Measurements from ENCODE around the gene DNAJB8.

DNAJB8 gene

GRCh38 chr3:128424508-128425069 is 42.1 kb downstream of the DNAJB8 start:
- DNase-seq = no peak

DNA sequence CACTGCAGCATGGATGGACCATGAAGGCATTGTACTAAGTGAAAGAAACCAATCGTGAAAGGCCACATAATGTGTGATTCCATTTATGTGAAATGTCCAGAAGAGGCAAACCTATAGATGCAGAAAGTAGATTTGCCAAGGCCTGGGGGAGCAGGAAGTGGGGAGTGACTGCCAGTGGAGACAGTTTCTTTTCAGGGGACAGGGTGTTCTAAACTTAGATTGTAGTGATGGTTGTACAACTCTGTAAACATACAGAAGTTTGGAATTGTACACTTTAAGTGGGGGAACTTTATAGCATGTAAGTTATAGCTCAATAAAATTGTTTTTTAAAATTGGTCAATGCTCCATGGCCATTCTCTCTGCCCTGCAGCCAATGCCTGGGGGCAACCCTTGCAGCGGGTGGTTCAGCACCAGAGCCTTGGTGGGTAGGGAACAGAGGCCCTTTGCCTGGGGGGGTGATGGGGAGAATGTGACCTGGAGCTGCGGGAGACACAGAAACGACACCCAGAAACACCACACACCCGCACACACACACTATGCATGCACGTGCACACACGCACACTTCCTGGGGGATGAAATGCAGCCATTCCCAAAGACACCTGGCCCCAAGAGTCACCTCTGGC is 43.1 kb downstream of the DNAJB8 start:
- DNase-seq = no peak

- DNase-seq = no peak
These were observed 43.7 kb downstream of the DNAJB8 start for GRCh38 chr3:128422762-128423524.

DNA sequence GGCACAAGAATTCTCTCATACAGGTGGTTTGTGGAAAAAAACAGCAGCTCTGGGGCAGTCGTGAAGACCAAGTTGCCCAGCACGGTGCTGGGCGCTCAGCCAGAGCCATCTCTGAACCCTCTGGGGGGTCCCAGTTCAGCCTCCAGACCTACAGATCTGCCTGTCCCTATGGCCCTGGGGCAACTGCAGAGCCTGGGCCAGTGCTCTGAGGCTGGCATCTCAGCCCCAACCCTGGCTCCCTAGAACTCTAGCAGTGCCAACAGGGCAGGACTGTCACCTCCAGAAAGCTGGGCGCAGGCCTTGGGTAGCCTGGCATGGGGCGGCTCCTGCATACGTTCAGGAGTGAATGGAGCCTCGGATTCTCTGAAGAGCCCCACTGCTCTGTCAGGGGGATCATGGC is 44.7 kb downstream of the DNAJB8 start:
- no peak for DNase-seq

DNA sequence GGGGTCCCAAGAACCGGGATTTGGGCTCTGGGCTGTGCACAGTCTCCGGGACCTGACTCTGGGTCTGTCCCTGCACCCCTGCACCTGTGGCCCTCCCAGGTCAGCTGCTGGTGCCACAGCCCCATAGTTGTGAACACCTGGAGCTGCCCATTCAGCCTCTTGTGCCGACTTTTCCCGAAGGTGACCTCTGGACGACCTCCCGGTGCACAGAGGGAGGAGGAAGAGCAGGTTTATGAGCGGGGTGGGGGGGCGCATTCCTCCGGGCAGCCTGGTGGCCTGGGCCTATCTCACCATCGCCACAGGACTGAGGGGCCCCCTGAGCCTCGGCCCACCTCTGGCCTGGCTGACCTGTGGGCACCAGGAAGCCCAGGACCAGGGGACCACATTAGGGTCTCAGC is 45.3 kb downstream of the DNAJB8 start:
- no peak for DNase-seq

- DNase-seq = no peak
These were observed 45.8 kb downstream of the DNAJB8 start for GRCh38 chr3:128420720-128421438.

DNA sequence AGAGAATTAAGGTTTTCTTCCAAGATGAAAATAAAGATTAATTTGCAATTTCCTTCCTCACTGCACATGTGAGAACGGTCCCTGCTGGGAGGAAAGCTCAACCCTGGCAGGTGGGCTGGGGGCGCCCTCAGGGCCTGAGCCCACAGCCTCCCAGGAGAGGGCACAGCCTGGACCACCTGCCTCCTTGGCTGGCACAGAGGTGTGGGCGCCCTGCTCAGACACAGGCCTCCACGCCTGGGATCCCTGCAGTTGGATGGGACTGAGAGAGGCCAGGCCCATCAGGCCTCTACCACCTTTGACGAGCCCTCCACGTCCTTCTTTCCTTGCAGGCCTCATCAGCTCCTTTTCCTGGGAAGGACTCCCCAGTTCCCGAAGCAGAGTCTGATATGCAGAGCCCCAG is 46.4 kb downstream of the DNAJB8 start:
- no peak for DNase-seq

DNA sequence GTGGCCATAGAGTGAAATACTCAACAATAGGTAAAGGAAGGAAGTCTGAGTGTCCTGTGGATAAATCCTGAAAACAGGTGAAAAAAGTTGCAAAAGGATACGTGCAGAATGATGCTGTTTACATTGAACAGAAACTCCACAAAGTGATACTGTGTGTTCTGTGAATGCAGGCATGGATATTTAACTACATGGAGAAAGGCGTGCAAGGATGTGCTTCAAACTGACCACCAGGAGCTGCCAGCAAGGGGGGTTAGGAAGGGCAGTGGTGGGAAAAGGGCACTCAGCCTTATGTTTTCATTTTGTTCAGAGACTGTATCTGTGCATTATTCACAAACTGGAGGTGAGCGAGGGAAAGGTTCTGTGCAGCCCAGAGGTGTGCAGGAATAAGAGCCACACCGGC is 47.4 kb downstream of the DNAJB8 start:
- DNase-seq = no peak

- DNase-seq = no peak
These were observed 47.8 kb downstream of the DNAJB8 start for GRCh38 chr3:128418900-128419299.

DNA sequence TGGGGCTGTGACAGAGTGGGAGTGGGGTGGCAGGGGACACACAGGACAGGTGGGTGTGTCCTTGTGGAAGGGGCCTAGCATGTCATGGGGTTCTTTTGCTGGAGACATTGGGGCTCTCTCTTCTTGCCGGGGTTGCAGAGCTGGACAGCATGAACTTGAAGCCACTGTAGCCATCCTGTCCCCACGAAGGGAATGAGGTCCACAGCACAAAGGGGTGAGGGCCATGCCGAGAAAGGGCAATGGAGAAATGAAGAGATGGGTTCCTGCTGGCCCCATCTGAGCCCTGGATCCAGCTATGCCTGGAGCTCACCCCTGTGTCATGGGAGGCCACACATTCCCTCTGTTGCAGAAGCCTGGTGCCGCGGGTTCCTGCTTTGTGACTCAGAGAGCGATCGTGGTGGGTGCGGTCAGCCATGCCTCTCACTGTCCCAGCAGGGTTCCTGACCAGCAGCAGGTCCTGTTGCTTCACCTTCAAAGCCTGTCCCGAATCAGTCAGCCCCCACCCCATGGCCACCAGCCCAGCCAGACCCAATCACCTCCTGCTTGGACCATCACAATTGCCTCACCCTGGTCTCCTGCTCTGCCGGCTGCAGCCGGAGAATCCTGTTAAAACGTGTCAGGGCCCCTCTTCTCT is 50.0 kb downstream of the DNAJB8 start:
- no peak for DNase-seq

GRCh38 chr3:128415773-128416577 is 50.7 kb downstream of the DNAJB8 start:
- no peak for DNase-seq

GRCh38 chr3:128415200-128415772 is 51.4 kb downstream of the DNAJB8 start:
- DNase-seq = no peak

DNA sequence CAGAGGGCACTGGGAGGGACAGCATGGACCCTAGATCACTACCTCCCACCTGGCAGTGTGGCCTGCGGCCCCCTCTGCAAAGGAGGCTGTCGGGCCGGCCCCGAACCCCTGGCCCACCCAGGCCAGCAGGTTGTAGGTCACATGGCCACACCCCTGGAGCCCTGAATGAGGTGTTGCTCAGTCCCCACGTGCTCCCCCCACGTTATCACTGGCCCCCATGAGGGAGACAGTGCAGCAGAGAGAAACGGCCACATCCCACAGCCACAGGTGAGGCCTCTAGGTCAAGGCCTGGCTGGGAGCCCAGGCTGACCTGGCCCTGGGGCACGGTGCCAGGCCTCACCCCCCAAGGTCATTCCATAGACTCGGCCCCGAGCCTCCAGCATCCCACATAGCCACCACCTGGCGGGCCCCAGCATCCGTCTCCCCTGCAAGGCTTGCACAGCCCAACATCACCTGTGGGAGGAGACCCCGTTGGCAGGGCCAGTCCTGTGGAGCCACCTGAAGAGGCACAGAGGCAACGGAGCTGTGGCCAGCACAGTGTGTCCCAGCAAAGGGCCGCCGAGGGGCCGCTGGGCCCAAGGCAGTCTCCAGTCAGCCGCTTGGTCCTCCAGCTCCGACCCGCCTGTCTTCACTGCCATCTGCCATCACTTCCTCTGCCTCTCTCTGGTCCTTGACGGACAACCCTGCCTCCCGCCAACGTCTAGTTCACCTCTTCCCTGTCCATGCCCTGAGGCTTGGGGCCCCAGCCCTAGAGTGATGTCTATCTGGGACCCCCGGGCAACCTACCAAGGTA is 53.1 kb downstream of the DNAJB8 start:
- no peak for DNase-seq

DNA sequence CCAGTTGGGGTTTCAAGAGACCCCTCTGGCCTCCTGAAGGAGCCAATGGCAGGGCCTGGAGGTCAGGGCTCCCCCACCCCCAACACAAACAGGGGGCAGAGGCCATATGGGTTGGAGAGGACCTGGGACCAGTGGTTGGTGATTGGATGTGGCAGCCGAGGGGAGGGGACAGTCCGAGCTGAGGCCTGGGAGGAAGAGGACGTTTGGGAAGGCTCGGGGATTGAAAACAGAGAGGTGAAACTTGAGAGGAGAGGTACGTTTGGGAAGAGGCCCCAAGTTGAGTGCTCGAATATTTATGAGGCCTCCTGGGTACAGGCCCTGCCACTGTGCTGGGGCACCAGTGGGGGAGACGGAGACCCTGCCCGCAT is 53.7 kb downstream of the DNAJB8 start:
- no peak for DNase-seq

Data from NCI-H82 (cell line).